Glutamatergic neuron (in vitro differentiated cells): ENCODE results near the gene SCRT2. TPM values are rescaled to one million over a fixed set of nuclear protein-coding genes. Genes with fewer than 3 reads are reported as not detected.
A peak's percentile ranks its signal among the peaks of the same experiment; 100 is the strongest.

ENCODE experiments used
- DNase-seq: peaks from one replicate; pipeline ENCODE4 v3.0.0; 2022
- H3K27ac Mint-ChIP-seq: one replicate; pipeline ENCODE4 v1.8.0; 2020; ENCODE audit warnings: mild to moderate bottlenecking, mixed read lengths, inconsistent platforms; ENCODE audit not compliant: unreplicated experiment
- H3K27me3 Mint-ChIP-seq: one replicate; pipeline ENCODE4 v1.8.0; 2020; ENCODE audit warnings: mild to moderate bottlenecking, moderate library complexity, mixed read lengths, inconsistent platforms; ENCODE audit not compliant: unreplicated experiment
- H3K36me3 Mint-ChIP-seq: one replicate; pipeline ENCODE4 v1.8.0; 2020; ENCODE audit warnings: mild to moderate bottlenecking, mixed read lengths, inconsistent platforms; ENCODE audit not compliant: unreplicated experiment
- H3K4me1 Mint-ChIP-seq: one replicate; pipeline ENCODE4 v1.8.0; 2020; ENCODE audit warnings: mild to moderate bottlenecking, low read depth, mixed read lengths, inconsistent platforms; ENCODE audit not compliant: unreplicated experiment
- H3K4me3 Mint-ChIP-seq: one replicate; pipeline ENCODE4 v1.8.0; 2020; ENCODE audit warnings: mild to moderate bottlenecking, mixed read lengths, inconsistent platforms; ENCODE audit not compliant: unreplicated experiment
- H3K9me3 Mint-ChIP-seq: one replicate; pipeline ENCODE4 v1.8.0; 2020; ENCODE audit warnings: mild to moderate bottlenecking, moderate library complexity, mixed read lengths, inconsistent platforms; ENCODE audit not compliant: unreplicated experiment
- total RNA-seq: library from RNA; stranded (reverse); fragmentation: NEBNext Ultra II Directional; extraction: Animal tissue kit (Norgen Biotek cat#: 25700); gene quantifications from one replicate; pipeline ENCODE4 v1.2.1, GENCODE V29; 2021; ENCODE audit not compliant: unreplicated experiment
- TF ChIP-seq, protein P1 (sequence below): fragments of 200-600 bp; sonication (generic); IDR thresholded peaks from one replicate; pipeline ENCODE4 v1.5.0; 2021; ENCODE audit not compliant: partially characterized antibody, unreplicated experiment

SCRT2 gene
- total RNA-seq, 1 donor from 2014 or later, result 28.0 TPM

DNA sequence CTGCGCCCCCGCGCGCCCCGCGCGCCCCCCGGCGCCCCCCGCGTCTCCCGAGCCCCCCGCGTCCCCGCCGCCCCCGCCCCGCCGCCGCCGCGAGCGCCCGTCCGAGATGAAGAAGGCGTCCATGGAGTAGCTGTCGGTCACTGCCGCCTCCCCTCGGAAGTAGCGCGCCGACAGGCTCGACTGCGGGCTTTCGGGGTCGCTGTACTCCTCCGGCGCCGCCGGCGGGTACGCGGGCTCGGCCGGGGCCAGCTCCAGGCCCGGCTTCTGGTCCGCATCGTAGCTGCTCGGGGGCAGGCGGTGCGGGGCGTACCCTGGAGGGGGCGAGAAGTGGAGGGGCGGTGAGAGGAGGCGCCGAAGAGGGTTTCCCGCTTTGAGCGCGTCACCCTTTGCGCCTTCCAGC, 11.5 kb downstream of the SCRT2 start:
- Mint-ChIP-seq H3K36me3 (peaks cover 6% of the 10 kb centered on the region), H3K27me3 (peaks cover 20% of the 10 kb centered on the region)
- TF ChIP-seq, protein P1, sequence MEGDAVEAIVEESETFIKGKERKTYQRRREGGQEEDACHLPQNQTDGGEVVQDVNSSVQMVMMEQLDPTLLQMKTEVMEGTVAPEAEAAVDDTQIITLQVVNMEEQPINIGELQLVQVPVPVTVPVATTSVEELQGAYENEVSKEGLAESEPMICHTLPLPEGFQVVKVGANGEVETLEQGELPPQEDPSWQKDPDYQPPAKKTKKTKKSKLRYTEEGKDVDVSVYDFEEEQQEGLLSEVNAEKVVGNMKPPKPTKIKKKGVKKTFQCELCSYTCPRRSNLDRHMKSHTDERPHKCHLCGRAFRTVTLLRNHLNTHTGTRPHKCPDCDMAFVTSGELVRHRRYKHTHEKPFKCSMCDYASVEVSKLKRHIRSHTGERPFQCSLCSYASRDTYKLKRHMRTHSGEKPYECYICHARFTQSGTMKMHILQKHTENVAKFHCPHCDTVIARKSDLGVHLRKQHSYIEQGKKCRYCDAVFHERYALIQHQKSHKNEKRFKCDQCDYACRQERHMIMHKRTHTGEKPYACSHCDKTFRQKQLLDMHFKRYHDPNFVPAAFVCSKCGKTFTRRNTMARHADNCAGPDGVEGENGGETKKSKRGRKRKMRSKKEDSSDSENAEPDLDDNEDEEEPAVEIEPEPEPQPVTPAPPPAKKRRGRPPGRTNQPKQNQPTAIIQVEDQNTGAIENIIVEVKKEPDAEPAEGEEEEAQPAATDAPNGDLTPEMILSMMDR, result no peak

DNA sequence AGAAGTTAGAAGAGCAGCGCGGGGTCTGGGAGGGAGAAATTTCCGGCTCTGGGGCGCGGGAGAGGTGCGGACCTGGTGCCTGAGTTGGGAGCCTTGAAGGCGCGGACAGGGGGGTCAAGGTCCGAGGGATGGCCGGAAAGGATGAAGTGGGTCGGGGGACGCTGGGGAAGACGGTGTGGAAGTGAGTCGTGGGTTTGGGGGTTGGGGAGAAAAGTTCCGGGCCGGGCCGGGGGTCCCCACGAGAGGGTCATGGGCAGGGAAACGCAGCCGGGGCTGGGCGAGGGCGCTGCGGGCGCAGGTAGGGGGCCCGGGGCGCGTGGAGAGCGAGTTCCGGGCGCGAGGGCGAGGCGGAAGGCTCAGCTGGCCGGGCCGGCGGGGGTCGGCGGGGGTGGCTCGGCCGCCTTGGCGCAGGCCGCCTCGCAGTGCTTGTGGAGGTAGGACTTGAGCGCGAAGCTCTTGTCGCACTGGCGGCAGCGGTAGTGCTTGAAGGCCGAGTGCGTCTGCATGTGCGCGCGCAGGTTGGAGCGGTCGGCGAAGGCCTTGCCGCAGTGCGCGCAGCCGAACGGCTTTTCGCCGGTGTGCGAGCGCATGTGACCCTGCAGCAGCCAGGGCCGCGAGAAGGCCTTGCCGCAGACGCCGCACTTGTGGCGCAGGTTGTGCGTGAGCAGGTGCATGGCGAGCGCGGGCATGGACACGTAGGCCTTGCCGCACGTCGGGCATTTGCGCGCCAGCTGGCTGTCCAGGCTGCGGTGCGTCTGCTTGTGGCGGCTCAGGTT, 12.1 kb downstream of the SCRT2 start:
- Mint-ChIP-seq H3K4me3 (peak overlapping the region; percentile 40), H3K9me3 (peaks cover 9% of the 10 kb centered on the region), H3K4me1 (peaks cover 17% of the 10 kb centered on the region), H3K36me3 (peaks cover 6% of the 10 kb centered on the region), H3K27ac (no peak overlapping the region), H3K27me3 (peaks cover 20% of the 10 kb centered on the region)
- DNase-seq, result peak; percentile 77
- TF ChIP-seq, protein P1, result no peak

More for the DNA sequence above, 11.5 kb downstream of the SCRT2 start:
- Mint-ChIP-seq H3K27ac (no peak overlapping the region), H3K4me3 (no peak overlapping the region), H3K9me3 (peaks cover 11% of the 10 kb centered on the region), H3K4me1 (peaks cover 17% of the 10 kb centered on the region)
- DNase-seq, result no peak

DNA sequence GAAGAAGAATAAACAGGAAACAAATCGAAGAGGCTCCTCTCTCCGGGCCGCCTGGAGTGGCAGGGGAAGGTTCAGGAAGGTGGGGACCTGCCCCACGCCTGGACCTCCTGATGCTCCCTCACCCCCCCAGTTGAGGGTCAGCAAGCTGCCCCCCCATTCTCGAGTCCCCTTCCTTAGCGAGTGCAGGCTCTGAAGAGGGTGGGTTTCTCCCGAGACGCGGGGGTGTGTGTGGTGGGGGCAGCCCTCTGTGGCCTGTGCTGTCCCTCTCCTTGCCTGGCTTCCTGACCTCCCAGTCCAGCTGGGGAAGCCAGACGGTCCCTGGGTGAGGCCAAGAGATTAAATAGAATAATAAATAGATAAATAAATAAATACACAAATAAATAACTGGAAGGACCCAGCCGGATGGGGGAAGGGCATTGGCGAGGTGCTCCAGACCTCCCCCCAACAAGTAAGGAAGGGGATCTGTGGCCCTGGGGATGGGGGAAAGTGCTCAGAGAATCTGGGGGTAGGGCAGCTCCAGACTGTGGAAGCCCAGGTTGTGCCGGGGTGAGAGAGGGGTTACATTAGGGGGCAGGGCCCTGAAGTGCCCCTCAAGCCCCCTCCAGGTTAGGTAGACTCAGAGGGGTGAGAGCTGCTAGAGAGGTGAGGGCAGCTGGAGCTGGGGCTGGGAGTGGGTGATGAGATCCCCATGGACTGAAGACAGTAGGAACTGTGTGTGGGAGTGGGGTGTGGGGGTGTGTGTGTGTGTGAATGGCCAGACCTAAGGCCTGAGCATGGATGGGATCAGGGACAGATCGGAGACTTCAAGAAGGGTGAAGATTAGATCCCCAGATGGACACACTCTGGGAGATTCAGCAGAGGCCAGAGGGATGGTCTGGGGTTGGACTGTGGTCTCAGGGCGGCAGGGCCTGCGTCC, 13.1 kb downstream of the SCRT2 start:
- Mint-ChIP-seq H3K9me3 (peaks cover 9% of the 10 kb centered on the region), H3K4me1 (peaks cover 17% of the 10 kb centered on the region), H3K27me3 (peaks cover 20% of the 10 kb centered on the region), H3K27ac (no peak overlapping the region), H3K4me3 (peak overlapping the region; percentile 40), H3K36me3 (peaks cover 6% of the 10 kb centered on the region)
- no peak for DNase-seq
- TF ChIP-seq, protein P1, result no peak

DNA sequence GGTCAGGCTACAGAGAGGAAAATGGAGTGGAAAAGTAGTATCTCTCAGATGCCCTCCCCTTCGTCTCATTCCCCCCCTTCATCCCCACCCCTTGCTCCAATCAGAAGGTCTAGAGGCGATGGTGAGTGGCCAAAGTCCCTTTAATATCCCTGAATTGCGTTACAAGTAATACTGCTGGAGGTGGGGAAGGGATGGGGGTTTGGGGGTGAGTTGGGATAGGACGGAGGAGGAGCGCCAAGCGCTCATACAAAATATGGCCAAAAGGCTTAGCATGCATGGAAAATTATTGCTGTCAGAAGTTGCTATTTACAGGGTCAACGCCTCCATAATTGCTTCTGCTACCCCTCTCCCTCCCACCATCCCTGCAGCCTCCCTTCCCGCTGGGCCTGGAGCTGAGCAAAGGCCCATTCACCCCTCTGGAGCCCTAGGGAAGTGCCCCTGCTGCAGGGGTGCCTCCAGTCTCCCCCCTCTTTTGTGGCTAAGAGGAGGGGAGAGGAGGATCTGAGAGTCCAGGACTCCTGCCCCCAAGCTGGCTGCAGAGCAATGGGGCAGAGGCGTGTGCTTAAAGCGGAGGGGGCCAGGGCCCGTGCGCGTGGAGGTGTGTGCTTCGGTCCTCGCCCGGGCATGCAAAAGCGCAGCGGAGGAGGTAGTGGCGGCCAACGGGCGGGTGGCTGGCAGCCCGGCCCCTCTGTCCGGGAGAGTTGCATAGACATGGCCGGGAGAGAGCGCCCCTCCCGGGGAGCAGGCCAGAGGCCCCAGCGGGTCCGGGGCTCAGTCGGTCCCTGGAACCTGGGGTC, 13.9 kb downstream of the SCRT2 start:
- Mint-ChIP-seq H3K27ac (no peak overlapping the region), H3K9me3 (peaks cover 7% of the 10 kb centered on the region), H3K4me3 (no peak overlapping the region), H3K36me3 (peaks cover 6% of the 10 kb centered on the region), H3K4me1 (peaks cover 18% of the 10 kb centered on the region), H3K27me3 (peaks cover 20% of the 10 kb centered on the region)
- no peak for DNase-seq
- TF ChIP-seq, protein P1, result no peak
